ENCODE measurements around the gene MOXD1. TPM values are rescaled to one million over a fixed set of nuclear protein-coding genes. Genes with fewer than 3 reads are reported as not detected.

Gene MOXD1
- total RNA-seq, 3 donors from 2014 or later = 1.7 to 14.8 (median 2.4) TPM

DNA sequence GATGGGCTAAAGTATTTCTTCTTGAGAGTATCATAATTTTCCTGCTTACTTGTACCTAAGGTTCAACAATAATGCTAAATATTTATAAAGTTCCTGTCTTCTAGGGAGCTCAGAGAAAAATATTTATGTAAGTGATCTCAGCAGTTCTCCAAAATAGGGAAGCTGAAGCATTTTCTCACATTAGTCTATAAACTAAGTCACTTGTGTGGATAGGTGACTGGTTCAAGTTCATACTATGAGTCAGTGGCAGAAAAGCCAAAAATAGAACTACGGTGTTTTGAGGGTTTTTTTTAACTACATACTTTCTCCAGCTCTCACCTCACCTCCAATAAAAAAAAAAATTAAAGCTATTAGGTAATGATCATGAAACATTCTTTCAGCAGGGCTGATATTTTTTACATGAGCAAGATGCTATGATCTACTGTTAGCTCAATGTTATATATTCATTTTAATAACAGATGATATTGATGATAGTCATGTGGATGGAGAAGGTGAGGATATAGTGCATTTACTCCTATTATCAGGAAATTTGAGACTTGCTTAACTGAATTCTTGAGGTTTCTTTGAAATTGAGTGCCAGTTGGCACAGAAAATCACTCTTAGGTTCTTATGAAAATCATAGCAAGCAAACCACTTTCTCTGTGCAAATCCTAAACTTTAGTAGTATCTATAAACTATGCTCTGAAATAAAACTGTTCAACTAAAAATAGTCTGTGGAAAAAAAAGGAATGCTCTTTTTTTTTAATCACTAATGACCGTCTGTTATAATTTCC lies 4.1 kb upstream of the MOXD1 start:
- Histone ChIP-seq H3K36me3 (ENCODE audit: low read depth) (no peaks in the 10 kb centered on the region), H3K4me3 (no peak overlapping the region), H3K9me3 (no peaks in the 10 kb centered on the region), H3K4me1 (ENCODE audit: low read depth) (peaks cover 11% of the 10 kb centered on the region)
- TF ChIP-seq, protein P1, sequence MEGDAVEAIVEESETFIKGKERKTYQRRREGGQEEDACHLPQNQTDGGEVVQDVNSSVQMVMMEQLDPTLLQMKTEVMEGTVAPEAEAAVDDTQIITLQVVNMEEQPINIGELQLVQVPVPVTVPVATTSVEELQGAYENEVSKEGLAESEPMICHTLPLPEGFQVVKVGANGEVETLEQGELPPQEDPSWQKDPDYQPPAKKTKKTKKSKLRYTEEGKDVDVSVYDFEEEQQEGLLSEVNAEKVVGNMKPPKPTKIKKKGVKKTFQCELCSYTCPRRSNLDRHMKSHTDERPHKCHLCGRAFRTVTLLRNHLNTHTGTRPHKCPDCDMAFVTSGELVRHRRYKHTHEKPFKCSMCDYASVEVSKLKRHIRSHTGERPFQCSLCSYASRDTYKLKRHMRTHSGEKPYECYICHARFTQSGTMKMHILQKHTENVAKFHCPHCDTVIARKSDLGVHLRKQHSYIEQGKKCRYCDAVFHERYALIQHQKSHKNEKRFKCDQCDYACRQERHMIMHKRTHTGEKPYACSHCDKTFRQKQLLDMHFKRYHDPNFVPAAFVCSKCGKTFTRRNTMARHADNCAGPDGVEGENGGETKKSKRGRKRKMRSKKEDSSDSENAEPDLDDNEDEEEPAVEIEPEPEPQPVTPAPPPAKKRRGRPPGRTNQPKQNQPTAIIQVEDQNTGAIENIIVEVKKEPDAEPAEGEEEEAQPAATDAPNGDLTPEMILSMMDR (IDR thresholded peaks at IDR 0.05) = no peak
- ATAC-seq (no peak), DNase-seq (no peak)
- intact Hi-C loops (cut with DNase I, micrococcal nuclease) = no loop called here

DNA sequence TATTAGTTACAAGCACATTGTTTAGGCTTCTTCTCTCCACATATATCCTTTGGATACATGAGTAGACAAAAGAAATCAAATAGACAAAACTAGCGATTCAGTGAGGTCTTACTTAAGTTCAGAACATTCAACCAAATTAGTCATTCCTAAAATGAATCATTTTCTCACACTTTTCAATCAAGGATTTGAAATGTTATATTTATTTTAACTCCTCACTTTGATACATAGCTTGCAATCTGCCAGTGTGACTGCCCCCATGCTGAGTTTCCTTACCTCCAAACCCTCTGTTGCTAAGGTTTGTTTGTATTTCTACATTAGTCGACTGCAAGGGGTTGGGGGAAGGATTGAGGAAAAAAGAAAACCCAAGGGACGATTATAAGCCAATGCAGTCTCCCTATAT lies 3.5 kb upstream of the MOXD1 start:
- TF ChIP-seq, protein P1 (IDR thresholded peaks at IDR 0.05) = no peak
- H3K36me3 ChIP-seq (ENCODE audit: low read depth) = no peaks in the 10 kb centered on the region
- DNase-seq (no peak), ATAC-seq (no peak)
- H3K4me1 ChIP-seq (ENCODE audit: low read depth) = peaks cover 11% of the 10 kb centered on the region
- intact Hi-C loops (cut with DNase I, micrococcal nuclease) = no loop called here
- H3K9me3 ChIP-seq = no peaks in the 10 kb centered on the region
- H3K4me3 ChIP-seq = no peak overlapping the region

DNA sequence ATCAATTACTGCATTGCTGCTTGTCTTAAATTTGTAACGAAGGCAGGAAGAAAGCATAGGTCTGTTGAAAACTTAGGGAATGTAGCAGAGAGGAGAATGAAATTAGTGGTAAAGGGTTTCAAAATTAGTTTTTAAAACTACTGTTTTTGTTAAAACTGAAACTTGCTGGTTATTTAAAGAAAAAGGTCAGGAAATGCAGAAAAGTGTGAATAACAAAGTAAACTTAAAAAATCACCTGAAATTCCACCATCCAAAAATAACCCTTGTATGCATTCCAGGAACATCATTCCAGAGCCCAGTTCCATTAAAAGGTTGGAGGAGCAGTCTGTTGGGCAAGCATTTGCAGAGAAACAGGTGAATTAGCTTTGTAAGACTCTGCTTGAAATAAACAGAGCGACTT lies 3.1 kb upstream of the MOXD1 start:
- Histone ChIP-seq H3K9me3 (no peaks in the 10 kb centered on the region), H3K36me3 (ENCODE audit: low read depth) (no peaks in the 10 kb centered on the region), H3K4me3 (no peak overlapping the region), H3K4me1 (ENCODE audit: low read depth) (peaks cover 11% of the 10 kb centered on the region)
- TF ChIP-seq, protein P1 (IDR thresholded peaks at IDR 0.05) = no peak
- no peak for DNase-seq
- ATAC-seq = no peak
- intact Hi-C loops (cut with DNase I, micrococcal nuclease) = no loop called here

DNA sequence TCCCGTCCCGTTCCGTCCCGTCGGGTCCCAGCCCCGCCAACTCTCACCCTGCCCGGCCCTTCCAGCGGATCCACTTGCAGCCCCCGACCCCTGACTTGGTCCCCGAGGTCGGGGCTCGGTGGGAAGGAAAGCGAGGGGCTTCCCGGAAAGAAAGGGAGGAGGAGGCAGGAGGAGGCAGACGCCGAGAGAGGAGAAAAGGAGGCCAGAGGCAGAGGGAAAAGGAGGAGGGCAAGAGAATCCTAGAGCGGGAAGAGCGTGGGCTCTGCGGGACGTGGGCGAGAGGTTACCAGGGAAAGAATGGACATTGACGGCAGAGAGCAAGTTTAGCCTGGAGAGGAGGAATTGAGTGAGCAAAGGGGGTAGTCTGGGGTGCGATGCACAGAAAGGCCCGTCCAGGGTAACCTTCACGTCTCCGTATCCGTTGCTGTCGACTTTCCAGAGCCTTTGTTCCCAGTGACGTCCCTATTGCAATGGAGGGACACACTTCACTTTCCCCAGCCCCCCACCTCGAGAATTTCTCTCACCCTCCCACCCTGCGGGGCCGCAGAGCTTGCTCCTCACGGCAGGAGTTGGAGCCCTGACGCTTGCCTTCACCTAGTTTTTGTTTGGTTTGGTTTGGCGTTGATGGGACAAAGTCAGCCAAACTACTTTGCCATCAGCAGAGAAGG lies 477 bp upstream of the MOXD1 start:
- H3K4me3 ChIP-seq = no peak overlapping the region
- ATAC-seq = peak; percentile 7
- TF ChIP-seq, protein P1 (IDR thresholded peaks at IDR 0.05) = no peak
- no peaks in the 10 kb centered on the region for H3K9me3 ChIP-seq
- intact Hi-C loops (cut with DNase I, micrococcal nuclease) = no loop called here
- H3K36me3 ChIP-seq (ENCODE audit: low read depth) = no peaks in the 10 kb centered on the region
- no peak for DNase-seq
- H3K4me1 ChIP-seq (ENCODE audit: low read depth) = peaks cover 11% of the 10 kb centered on the region

DNA sequence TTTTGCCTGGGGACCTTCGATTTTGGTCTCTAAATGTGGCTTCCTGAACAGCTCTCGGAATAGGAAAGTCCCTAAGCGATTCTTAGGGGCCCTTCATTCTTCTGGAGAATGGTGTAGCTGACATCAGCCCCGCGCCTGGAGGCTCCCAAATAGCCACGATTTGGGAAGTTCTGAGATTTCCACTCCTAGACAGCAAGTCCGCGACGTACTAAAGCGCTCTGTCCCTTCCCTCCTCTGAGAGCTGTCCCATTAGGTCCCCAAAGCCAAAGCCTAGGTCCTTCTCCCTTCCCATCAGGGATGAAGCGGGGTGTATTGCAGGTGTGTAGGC lies 756 bp downstream of the MOXD1 start:
- Histone ChIP-seq H3K4me3 (peak overlapping the region; percentile 21), H3K36me3 (ENCODE audit: low read depth) (no peaks in the 10 kb centered on the region), H3K9me3 (no peaks in the 10 kb centered on the region), H3K4me1 (ENCODE audit: low read depth) (peaks cover 11% of the 10 kb centered on the region)
- DNase-seq (peak in 1 of 3 donors; percentile 2), ATAC-seq (no peak)
- intact Hi-C loops (cut with DNase I, micrococcal nuclease) = no loop called here
- TF ChIP-seq, protein P1 (IDR thresholded peaks at IDR 0.05) = no peak
